SK-N-SH (cell line): ENCODE results near the gene SYNE3.

Experiments used
- CTCF ChIP-seq: fragments of 200-600 bp; sonication (generic); IDR thresholded peaks from 2 replicates; pipeline ENCODE4 v1.6.1; 2017; ENCODE audit warnings: antibody characterized with exemption, mild to moderate bottlenecking, moderate library complexity
- EP300 ChIP-seq, 2 experiments: IDR thresholded peaks; 2 replicates each; pipeline versions ENCODE4 v1.4.0 to v1.6.1; 2012; ENCODE audit warnings: borderline replicate concordance in 1 of 2, low read depth in 1 of 2, low read length in 1 of 2
- EZH2phosphoT487 ChIP-seq: fragments of 200-600 bp; sonication (generic); IDR thresholded peaks from 2 replicates; pipeline ENCODE4 v1.6.1; 2017; ENCODE audit warnings: low read depth, mixed run types, mild to moderate bottlenecking, antibody characterized with exemption, moderate library complexity, borderline replicate concordance
- FOSL2 ChIP-seq: IDR thresholded peaks from 2 replicates; pipeline ENCODE4 v1.4.0; 2012; ENCODE audit warnings: low read depth, mild to moderate bottlenecking, moderate library complexity, borderline replicate concordance
- FOXM1 ChIP-seq: IDR thresholded peaks from 2 replicates; pipeline ENCODE4 v1.4.0; 2012; ENCODE audit warnings: low read depth, mild to moderate bottlenecking
- NRF1 ChIP-seq: IDR thresholded peaks from 2 replicates; pipeline ENCODE4 v1.6.1; 2012; ENCODE audit warnings: low read depth, mild to moderate bottlenecking, low read length
- POLR2AphosphoS5 ChIP-seq: IDR thresholded peaks from 2 replicates; pipeline ENCODE4 v1.6.1; 2012; ENCODE audit warnings: low read depth, low read length
- RFX5 ChIP-seq: IDR thresholded peaks from 2 replicates; pipeline ENCODE4 v1.6.1; 2012; ENCODE audit warnings: mild to moderate bottlenecking, improper control_type of control experiment, low read length
- TAF1 ChIP-seq: IDR thresholded peaks from 2 replicates; pipeline ENCODE4 v1.6.1; 2012; ENCODE audit warnings: low read depth, mild to moderate bottlenecking, low read length, moderate library complexity, borderline replicate concordance
- TEAD4 ChIP-seq: IDR thresholded peaks from 2 replicates; pipeline ENCODE4 v1.4.0; 2012; ENCODE audit warnings: mild to moderate bottlenecking, borderline replicate concordance; ENCODE audit not compliant: insufficient read depth
- TF ChIP-seq, protein P1 (sequence below): IDR thresholded peaks from 2 replicates; pipeline ENCODE4 v1.4.0; 2012; ENCODE audit warnings: low read depth

DNA sequence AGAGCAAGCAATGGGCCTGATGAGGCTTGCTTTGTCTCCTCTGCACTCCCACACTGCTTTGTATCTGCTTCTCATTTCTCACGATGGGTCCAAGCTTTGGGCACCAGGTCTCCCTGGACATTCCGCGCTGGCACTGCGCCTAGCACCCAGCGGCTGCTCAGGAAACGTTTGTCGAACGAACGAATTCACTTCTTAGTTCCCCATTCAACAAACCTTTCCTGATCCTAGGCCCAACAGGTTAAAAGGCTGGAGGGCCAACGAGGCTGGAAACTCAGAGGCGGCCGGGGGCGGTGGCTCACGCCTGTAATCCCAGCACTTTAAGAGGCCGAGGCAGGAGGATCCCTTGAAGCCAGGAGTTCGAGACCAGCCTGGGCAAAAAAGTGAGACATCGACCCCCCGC, 17.4 kb upstream of the SYNE3 start:
- TF ChIP-seq POLR2AphosphoS5 (no peak), CTCF (no peak), RFX5 (no peak), EP300 (IDR thresholded peaks at IDR 0.05; ENCODE audit: borderline replicate concordance in 1 of 2, low read depth in 1 of 2, low read length in 1 of 2) (no peak), EZH2phosphoT487 (no peak), TEAD4 (no peak), NRF1 (no peak), FOXM1 (no peak), TAF1 (no peak), FOSL2 (no peak)
- TF ChIP-seq, protein P1, sequence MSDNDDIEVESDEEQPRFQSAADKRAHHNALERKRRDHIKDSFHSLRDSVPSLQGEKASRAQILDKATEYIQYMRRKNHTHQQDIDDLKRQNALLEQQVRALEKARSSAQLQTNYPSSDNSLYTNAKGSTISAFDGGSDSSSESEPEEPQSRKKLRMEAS, result no peak
